Left ventricle myocardium inferior (tissue), 1 donor: ENCODE data around the gene TRIO. TPM values are rescaled to one million over a fixed set of nuclear protein-coding genes. Genes with fewer than 3 reads are reported as not detected.
"Not testable (repeated sequence)": the region's sequence is repeated elsewhere in the genome, so short reads cannot be mapped to it uniquely, and the experiment has no call there.

Source experiments
- DNase-seq: peaks from one replicate; pipeline ENCODE4 v3.0.0-alpha.2; 2020
- H3K27ac ChIP-seq: fragments of 200-600 bp; replicated peaks from 2 replicates; pipeline ENCODE4 v1.8.0; 2021
- H3K27me3 ChIP-seq: fragments of 200-600 bp; 2 replicates; pipeline ENCODE4 v1.8.0; 2021; ENCODE audit warnings: low read depth
- H3K36me3 ChIP-seq: fragments of 200-600 bp; 2 replicates; pipeline ENCODE4 v1.8.0; 2021
- H3K4me1 ChIP-seq: fragments of 200-600 bp; 2 replicates; pipeline ENCODE4 v1.8.0; 2021
- H3K4me3 ChIP-seq: fragments of 200-600 bp; 2 replicates; pipeline ENCODE4 v1.8.0; 2021; ENCODE audit warnings: mild to moderate bottlenecking, moderate library complexity
- H3K9me3 ChIP-seq: fragments of 200-600 bp; replicated peaks from 2 replicates; pipeline ENCODE4 v1.8.0; 2021
- intact Hi-C: fragments of 100-400 bp; cut with micrococcal nuclease; formaldehyde crosslinking; loops from one replicate; pipeline ENCODE4 v1.11.0; 2022
- total RNA-seq: library from RNA; stranded (reverse); fragmentation: NEBNext Ultra II Directional; extraction: Animal tissue kit (Norgen Biotek cat#: 25700); gene quantifications from one replicate; pipeline ENCODE4 v1.2.1, GENCODE V29; 2021
- TF ChIP-seq, protein P1 (sequence below): fragments of 200-600 bp; IDR thresholded peaks from 2 replicates; pipeline ENCODE4 v1.8.0; 2021; ENCODE audit warnings: antibody characterized with exemption, mild to moderate bottlenecking, borderline replicate concordance
- donor health status: DM: no; HTN: yes; CAD: no; lungs with severe emphysema.

Gene TRIO
- total RNA-seq, 1 donor from 2014 or later, result 52.8 TPM

- H3K27ac ChIP-seq, result no peak overlapping the region
- peaks cover 78% of the 10 kb centered on the region for H3K36me3 ChIP-seq
- no peak for DNase-seq
- no peak overlapping the region for H3K4me3 ChIP-seq
- H3K27me3 ChIP-seq, result no peaks in the 10 kb centered on the region
- no peaks in the 10 kb centered on the region for H3K9me3 ChIP-seq
- TF ChIP-seq, protein P1, sequence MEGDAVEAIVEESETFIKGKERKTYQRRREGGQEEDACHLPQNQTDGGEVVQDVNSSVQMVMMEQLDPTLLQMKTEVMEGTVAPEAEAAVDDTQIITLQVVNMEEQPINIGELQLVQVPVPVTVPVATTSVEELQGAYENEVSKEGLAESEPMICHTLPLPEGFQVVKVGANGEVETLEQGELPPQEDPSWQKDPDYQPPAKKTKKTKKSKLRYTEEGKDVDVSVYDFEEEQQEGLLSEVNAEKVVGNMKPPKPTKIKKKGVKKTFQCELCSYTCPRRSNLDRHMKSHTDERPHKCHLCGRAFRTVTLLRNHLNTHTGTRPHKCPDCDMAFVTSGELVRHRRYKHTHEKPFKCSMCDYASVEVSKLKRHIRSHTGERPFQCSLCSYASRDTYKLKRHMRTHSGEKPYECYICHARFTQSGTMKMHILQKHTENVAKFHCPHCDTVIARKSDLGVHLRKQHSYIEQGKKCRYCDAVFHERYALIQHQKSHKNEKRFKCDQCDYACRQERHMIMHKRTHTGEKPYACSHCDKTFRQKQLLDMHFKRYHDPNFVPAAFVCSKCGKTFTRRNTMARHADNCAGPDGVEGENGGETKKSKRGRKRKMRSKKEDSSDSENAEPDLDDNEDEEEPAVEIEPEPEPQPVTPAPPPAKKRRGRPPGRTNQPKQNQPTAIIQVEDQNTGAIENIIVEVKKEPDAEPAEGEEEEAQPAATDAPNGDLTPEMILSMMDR, result no peak
- intact Hi-C loops, result no loop called here
- H3K4me1 ChIP-seq, result no peaks in the 10 kb centered on the region
These were observed 239.5 kb downstream of the TRIO start for GRCh38 chr5:14382640-14383039.

DNA sequence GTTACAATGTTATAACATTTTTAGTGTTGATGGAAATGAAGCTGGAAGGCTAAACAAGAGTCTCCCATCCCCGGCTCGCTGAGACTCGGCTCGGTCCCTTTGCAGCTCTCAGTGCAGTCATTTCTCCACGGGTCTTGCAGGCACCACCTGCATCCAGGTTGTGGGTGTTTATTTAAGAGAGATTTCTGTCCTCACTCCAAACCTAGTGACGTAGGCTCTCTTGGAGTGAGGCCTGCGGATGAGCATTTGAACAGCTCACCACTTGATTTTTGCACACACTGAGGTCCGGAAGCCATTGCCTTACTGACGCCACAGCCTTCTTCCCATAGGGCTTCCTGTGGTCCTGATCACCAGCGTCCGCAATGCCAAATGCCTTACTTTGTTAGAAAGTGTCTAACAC, 240.8 kb downstream of the TRIO start:
- Histone ChIP-seq H3K4me3 (no peak overlapping the region), H3K27ac (no peak overlapping the region), H3K4me1 (no peaks in the 10 kb centered on the region), H3K9me3 (no peaks in the 10 kb centered on the region), H3K36me3 (peaks cover 78% of the 10 kb centered on the region), H3K27me3 (no peaks in the 10 kb centered on the region)
- DNase-seq, result no peak
- TF ChIP-seq, protein P1, result no peak
- intact Hi-C loops, result no loop called here

DNA sequence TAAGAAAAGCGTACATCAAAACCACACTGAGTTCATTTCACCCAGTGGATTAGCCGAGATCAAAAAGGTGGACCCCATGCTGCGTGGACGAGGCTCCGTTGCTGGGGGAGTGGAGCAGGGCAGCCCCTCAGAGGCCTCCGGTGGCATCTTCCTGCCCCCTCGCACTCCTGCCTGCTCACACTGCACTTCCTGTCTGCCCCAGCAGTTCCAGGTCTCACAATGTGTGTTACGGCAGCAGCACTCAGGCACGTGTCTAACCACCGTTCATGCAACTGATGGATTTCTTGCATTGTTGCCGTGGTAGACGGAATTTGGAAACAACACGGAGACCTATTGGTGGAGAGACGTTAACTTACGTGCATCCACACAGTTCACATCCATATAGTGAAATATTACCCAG, 241.9 kb downstream of the TRIO start:
- Histone ChIP-seq H3K27me3 (no peaks in the 10 kb centered on the region), H3K36me3 (peaks cover 78% of the 10 kb centered on the region), H3K27ac (no peak overlapping the region), H3K4me1 (no peaks in the 10 kb centered on the region), H3K9me3 (no peaks in the 10 kb centered on the region), H3K4me3 (no peak overlapping the region)
- intact Hi-C loops, result no loop called here
- DNase-seq, result no peak
- TF ChIP-seq, protein P1, result no peak

GRCh38 chr5:14386884-14387624, 243.9 kb downstream of the TRIO start:
- Histone ChIP-seq H3K36me3 (peaks cover 78% of the 10 kb centered on the region), H3K4me3 (no peak overlapping the region), H3K4me1 (no peaks in the 10 kb centered on the region), H3K27me3 (no peaks in the 10 kb centered on the region), H3K27ac (no peak overlapping the region), H3K9me3 (no peaks in the 10 kb centered on the region)
- DNase-seq, result no peak
- intact Hi-C loops, result no loop called here
- TF ChIP-seq, protein P1, result no peak

- Histone ChIP-seq H3K27me3 (no peaks in the 10 kb centered on the region), H3K4me1 (peaks cover 5% of the 10 kb centered on the region), H3K9me3 (no peaks in the 10 kb centered on the region), H3K36me3 (peaks cover 78% of the 10 kb centered on the region), H3K27ac (no peak overlapping the region), H3K4me3 (no peak overlapping the region)
- intact Hi-C loops, result no loop called here
- DNase-seq, result no peak
- TF ChIP-seq, protein P1, result no peak
These were observed 245.6 kb downstream of the TRIO start for GRCh38 chr5:14388741-14389140.

GRCh38 chr5:14392552-14392951, 249.4 kb downstream of the TRIO start:
- not testable (repeated sequence) for H3K27me3 ChIP-seq, H3K9me3 ChIP-seq, DNase-seq, H3K27ac ChIP-seq, H3K4me3 ChIP-seq
- intact Hi-C loops, result loop anchor here (10.0 kb wide), 1 partner anchor 252 kb away; no protein-coding TSS in a partner anchor
- peaks cover 92% of the 10 kb centered on the region for H3K36me3 ChIP-seq
- peaks cover 10% of the 10 kb centered on the region for H3K4me1 ChIP-seq
